ENCODE measurements around the gene RALGAPB.

GRCh38 chr20:38428800-38429199, 43.8 kb upstream of the RALGAPB start:
- TF ChIP-seq POLR2A (IDR thresholded peaks at IDR 0.05; ENCODE audit: low read depth, low read length), result no peak
- no peak for TF ChIP-seq POLR2AphosphoS5 (IDR thresholded peaks at IDR 0.05; ENCODE audit: low read depth, low read length)
- TF ChIP-seq TAF1 (IDR thresholded peaks at IDR 0.05; ENCODE audit: borderline replicate concordance, low read depth, low read length), result no peak
